Measurements from ENCODE around the gene TRIO.

GRCh38 chr5:14210729-14211128 lies 67.6 kb downstream of the TRIO start:
- no peak for TF ChIP-seq CTCF (IDR thresholded peaks at IDR 0.05; ENCODE audit: low read length)
- TF ChIP-seq EZH2 (optimal IDR thresholded peaks at IDR 0.05; ENCODE audit: low read depth, low read length) = no peak
